Measurements from ENCODE around the gene TUBB4A.

Gene TUBB4A

GRCh38 chr19:6482343-6482686 is 19.8 kb downstream of the TUBB4A start:
- Histone ChIP-seq H3K27ac (ENCODE audit: low read length) (peak overlapping the region; percentile 69), H2AFZ (ENCODE audit: low read depth, low read length) (peak overlapping the region; percentile 84), H3K36me3 (replicated peaks; ENCODE audit: low read depth, low read length) (peaks cover 8% of the 10 kb centered on the region), H3K27me3 (ENCODE audit: low read depth, low read length) (no peaks in the 10 kb centered on the region), H3K9ac (ENCODE audit: low read length) (peak overlapping the region; percentile 94), H4K20me1 (ENCODE audit: insufficient read depth, low read length) (no peaks in the 10 kb centered on the region), H3K79me2 (ENCODE audit: low read length) (peaks cover 24% of the 10 kb centered on the region), H3K4me1 (ENCODE audit: low read length) (peaks cover 12% of the 10 kb centered on the region), H3K4me3 (ENCODE audit: low read length) (peak overlapping the region; percentile 78), H3K9me3 (ENCODE audit: insufficient read depth, low read length) (no peaks in the 10 kb centered on the region), H3K4me2 (ENCODE audit: low read length) (peak overlapping the region; percentile 87)
- no peak for TF ChIP-seq CTCF (IDR thresholded peaks at IDR 0.05; ENCODE audit: low read depth, low read length)
- TF ChIP-seq EZH2phosphoT487 (IDR thresholded peaks at IDR 0.05; ENCODE audit: low read depth), result no peak

GRCh38 chr19:6481541-6482342 is 20.4 kb downstream of the TUBB4A start, which contains the start of gene DENND1C:
TSS of gene DENND1C (minus strand) at chr19:6481787. CDS start at chr19:6481695, 92 bp downstream.
- peaks cover 14% of the 10 kb centered on the region for H3K36me3 ChIP-seq (replicated peaks; ENCODE audit: low read depth, low read length)
- H3K27me3 ChIP-seq (ENCODE audit: low read depth, low read length), result no peaks in the 10 kb centered on the region
- H3K27ac ChIP-seq (ENCODE audit: low read length), result peak within 1 kb of the TSS; percentile 69
- H3K4me3 ChIP-seq (ENCODE audit: low read length), result peak within 1 kb of the TSS; percentile 78
- H3K4me1 ChIP-seq (ENCODE audit: low read length), result peaks cover 12% of the 10 kb centered on the region
- H2AFZ ChIP-seq (ENCODE audit: low read depth, low read length), result peak within 1 kb of the TSS; percentile 84
- no peaks in the 10 kb centered on the region for H3K9me3 ChIP-seq (ENCODE audit: insufficient read depth, low read length)
- peak within 1 kb of the TSS; percentile 87 for H3K4me2 ChIP-seq (ENCODE audit: low read length)
- TF ChIP-seq EZH2phosphoT487 (IDR thresholded peaks at IDR 0.05; ENCODE audit: low read depth) (no peak), CTCF (IDR thresholded peaks at IDR 0.05; ENCODE audit: low read depth, low read length) (peak; percentile 56)
- peaks cover 24% of the 10 kb centered on the region for H3K79me2 ChIP-seq (ENCODE audit: low read length)
- H4K20me1 ChIP-seq (ENCODE audit: insufficient read depth, low read length), result no peaks in the 10 kb centered on the region
- peak within 1 kb of the TSS; percentile 94 for H3K9ac ChIP-seq (ENCODE audit: low read length)

GRCh38 chr19:6480848-6481415 is 21.2 kb downstream of the TUBB4A start:
- H3K4me3 ChIP-seq (ENCODE audit: low read length), result peak overlapping the region; percentile 78
- H3K9me3 ChIP-seq (ENCODE audit: insufficient read depth, low read length), result no peaks in the 10 kb centered on the region
- no peaks in the 10 kb centered on the region for H3K27me3 ChIP-seq (ENCODE audit: low read depth, low read length)
- peaks cover 22% of the 10 kb centered on the region for H3K36me3 ChIP-seq (replicated peaks; ENCODE audit: low read depth, low read length)
- peak overlapping the region; percentile 69 for H3K27ac ChIP-seq (ENCODE audit: low read length)
- H3K9ac ChIP-seq (ENCODE audit: low read length), result peak overlapping the region; percentile 94
- H2AFZ ChIP-seq (ENCODE audit: low read depth, low read length), result no peak overlapping the region
- no peaks in the 10 kb centered on the region for H4K20me1 ChIP-seq (ENCODE audit: insufficient read depth, low read length)
- TF ChIP-seq CTCF (IDR thresholded peaks at IDR 0.05; ENCODE audit: low read depth, low read length), result no peak
- no peak for TF ChIP-seq EZH2phosphoT487 (IDR thresholded peaks at IDR 0.05; ENCODE audit: low read depth)
- peaks cover 24% of the 10 kb centered on the region for H3K79me2 ChIP-seq (ENCODE audit: low read length)
- H3K4me1 ChIP-seq (ENCODE audit: low read length), result peaks cover 12% of the 10 kb centered on the region
- peak overlapping the region; percentile 87 for H3K4me2 ChIP-seq (ENCODE audit: low read length)

GRCh38 chr19:6479836-6480398 is 22.2 kb downstream of the TUBB4A start:
- H3K9me3 ChIP-seq (ENCODE audit: insufficient read depth, low read length), result no peaks in the 10 kb centered on the region
- H3K4me3 ChIP-seq (ENCODE audit: low read length), result no peak overlapping the region
- no peak overlapping the region for H2AFZ ChIP-seq (ENCODE audit: low read depth, low read length)
- peaks cover 24% of the 10 kb centered on the region for H3K79me2 ChIP-seq (ENCODE audit: low read length)
- no peak overlapping the region for H3K27ac ChIP-seq (ENCODE audit: low read length)
- no peaks in the 10 kb centered on the region for H3K27me3 ChIP-seq (ENCODE audit: low read depth, low read length)
- no peak overlapping the region for H3K9ac ChIP-seq (ENCODE audit: low read length)
- no peak overlapping the region for H3K4me2 ChIP-seq (ENCODE audit: low read length)
- peaks cover 32% of the 10 kb centered on the region for H3K36me3 ChIP-seq (replicated peaks; ENCODE audit: low read depth, low read length)
- TF ChIP-seq CTCF (IDR thresholded peaks at IDR 0.05; ENCODE audit: low read depth, low read length) (no peak), EZH2phosphoT487 (IDR thresholded peaks at IDR 0.05; ENCODE audit: low read depth) (no peak)
- H4K20me1 ChIP-seq (ENCODE audit: insufficient read depth, low read length), result no peaks in the 10 kb centered on the region
- peaks cover 12% of the 10 kb centered on the region for H3K4me1 ChIP-seq (ENCODE audit: low read length)
